Measurements from ENCODE around the gene CNTN5.

GRCh38 chr11:99881610-99882009, 860.9 kb downstream of the CNTN5 start:
- TF ChIP-seq RAD21 (IDR thresholded peaks at IDR 0.05; ENCODE audit: low read length) (no peak), TAF1 (IDR thresholded peaks at IDR 0.05; ENCODE audit: borderline replicate concordance, low read depth, low read length) (no peak), USF2 (IDR thresholded peaks at IDR 0.05; ENCODE audit: borderline replicate concordance, low read depth, low read length) (no peak), MAX (IDR thresholded peaks at IDR 0.05; ENCODE audit: low read depth) (no peak), FOSL2 (IDR thresholded peaks at IDR 0.05; ENCODE audit: borderline replicate concordance, low read depth) (no peak), CTCF (IDR thresholded peaks at IDR 0.05) (no peak), SMC3 (IDR thresholded peaks at IDR 0.05; ENCODE audit: low read depth, low read length) (no peak), EP300 (IDR thresholded peaks at IDR 0.05; ENCODE audit: borderline replicate concordance in 1 of 2, low read depth in 1 of 2, low read length in 1 of 2) (no peak), NRF1 (IDR thresholded peaks at IDR 0.05; ENCODE audit: low read depth, low read length) (no peak), TCF12 (IDR thresholded peaks at IDR 0.05) (no peak), POLR2AphosphoS5 (IDR thresholded peaks at IDR 0.05; ENCODE audit: low read depth, low read length) (no peak)

Data from SK-N-SH (cell line).